Measurements from ENCODE around the gene RPL32. TPM values are rescaled to one million over a fixed set of nuclear protein-coding genes. Genes with fewer than 3 reads are reported as not detected.

The RPL32 gene
- total RNA-seq, 1 experiment from 2014 or later, result 2,021 TPM

- DNase-seq, result no peak
- Histone ChIP-seq H2BK120ac (ENCODE audit: low read depth, low read length, poor library complexity, severe bottlenecking) (no peak overlapping the region), H3K27me3 (ENCODE audit: insufficient read depth, low read length) (no peaks in the 10 kb centered on the region; the same call in 1 of the 2 replicates), H4K91ac (ENCODE audit: insufficient read length, low read depth, low read length) (no peak overlapping the region), H3K23ac (ENCODE audit: insufficient read length, low read depth, low read length) (no peak overlapping the region), H2BK20ac (ENCODE audit: low read depth, low read length, poor library complexity, severe bottlenecking) (no peak overlapping the region), H3K9me3 (ENCODE audit: control insufficient read depth, low read depth, low read length) (no peaks in the 10 kb centered on the region), H3K18ac (ENCODE audit: insufficient read length, low read depth, low read length) (no peak overlapping the region), H3K4ac (ENCODE audit: low read depth, low read length) (no peak overlapping the region), H3K79me2 (ENCODE audit: insufficient read depth, low read length) (peaks cover 27% of the 10 kb centered on the region), H4K5ac (ENCODE audit: insufficient read length, low read depth, low read length) (no peak overlapping the region), H3K4me1 (ENCODE audit: insufficient read depth, low read length) (peaks cover 3% of the 10 kb centered on the region), H2AK5ac (ENCODE audit: insufficient read length, low read length) (no peak overlapping the region), H2BK15ac (ENCODE audit: low read depth, low read length) (no peak overlapping the region), H3K23me2 (ENCODE audit: insufficient read length, low read depth, low read length, poor library complexity, severe bottlenecking) (peaks cover 8% of the 10 kb centered on the region), H3K4me2 (ENCODE audit: insufficient read depth, insufficient read length, low read length) (peak overlapping the region; percentile 15), H3K27ac (ENCODE audit: insufficient read length, low read depth, low read length) (no peak overlapping the region), H3K79me1 (ENCODE audit: insufficient read depth, low read depth, low read length, poor library complexity, severe bottlenecking) (peaks cover 10% of the 10 kb centered on the region), H3K56ac (ENCODE audit: insufficient read length, low read depth, low read length) (no peak overlapping the region), H3T11ph (ENCODE audit: low read length) (no peak overlapping the region), H4K8ac (replicated peaks; ENCODE audit: insufficient read length, low read depth, low read length) (no peak overlapping the region), H2AFZ (ENCODE audit: low read length) (no peak overlapping the region), H3K9ac (ENCODE audit: extremely low read depth, insufficient read length, low read length) (peak overlapping the region; percentile 42), H2BK12ac (ENCODE audit: insufficient read length, low read depth, low read length) (no peak overlapping the region), H2BK5ac (ENCODE audit: insufficient read length, low read length) (no peak overlapping the region), H3K14ac (ENCODE audit: insufficient read depth, low read length) (no peak overlapping the region; the same call in 1 of the 2 replicates), H4K20me1 (ENCODE audit: control insufficient read depth, insufficient read depth, insufficient read length) (peaks cover 2% of the 10 kb centered on the region)
- H3K4me1 Mint-ChIP-seq, result peaks cover 72 to 75% of the 10 kb centered on the region in 2 experiments
- no peak for TF ChIP-seq CTCF (conservative IDR thresholded peaks at IDR 0.05)
- WGBS (ENCODE audit: extremely low coverage, insufficient read length, low lambda C conversion rate), result no CpG with 5 or more reads among the region's 6 CpGs
- H3K27me3 Mint-ChIP-seq (ENCODE audit: low read depth), result no peaks in the 10 kb centered on the region
- H3K36me3 Mint-ChIP-seq (ENCODE audit: insufficient read depth in 1 of 3, low read depth in 3 of 3), result peaks cover 68 to 89% (median 85%) of the 10 kb centered on the region in 3 experiments
- no peaks in the 10 kb centered on the region for H3K9me3 Mint-ChIP-seq
- peak overlapping the region; percentile 96 to 98; a peak in 4 of 5 replicates for H3K4me3 Mint-ChIP-seq
- peak overlapping the region in 1 of 3 experiments; percentile 88; a peak in 2 of 7 replicates for H3K27ac Mint-ChIP-seq
These were observed 3.9 kb downstream of the RPL32 start for GRCh38 chr3:12837295-12837986.
